H1 (cell line): ENCODE measurements around the gene LMOD2. TPM values are rescaled to one million over a fixed set of nuclear protein-coding genes. Genes with fewer than 3 reads are reported as not detected.

Experiments
- CTCF ChIA-PET: fragments of 300-600 bp; sonication (Branson Sonifier 250); formaldehyde crosslinking; loops from one replicate; lab custom pipeline; 2021; ENCODE audit not compliant: partially characterized antibody; lab: Charles Lee
- POLR2A ChIA-PET: fragments of 300-600 bp; sonication (Branson Sonifier 250); formaldehyde crosslinking; loops from one replicate; lab custom pipeline; 2021; ENCODE audit warnings: inconsistent platforms; ENCODE audit not compliant: partially characterized antibody; lab: Charles Lee
- DNase-seq, 2 experiments: peaks; one replicate each; pipeline versions ENCODE4 v3.0.0 to v3.0.0-alpha.2; 2010 to 2022; ENCODE audit warnings: low spot score in 2 of 2, low read depth in 1 of 2, mixed read lengths in 1 of 2
- FAIRE-seq: peaks from 2 replicates; lab custom pipeline; 2011; peaks lifted over from hg19 to GRCh38; lab: Jason Lieb, UNC
- H2AFZ ChIP-seq: 2 replicates; pipeline ENCODE4 v1.8.1; 2012; ENCODE audit warnings: low read length, inconsistent platforms
- H2AK5ac ChIP-seq: 2 replicates; pipeline ENCODE4 v1.6.1; 2013; ENCODE audit warnings: low read depth, low read length
- H2BK120ac ChIP-seq: replicated peaks from 2 replicates; pipeline ENCODE3; 2013; ENCODE audit warnings: low read depth, low read length, inconsistent platforms
- H2BK12ac ChIP-seq: 2 replicates; pipeline ENCODE4 v1.6.1; 2013; ENCODE audit warnings: low read depth, low read length
- H2BK15ac ChIP-seq: 2 replicates; pipeline ENCODE4 v1.6.1; 2013; ENCODE audit warnings: low read length
- H2BK20ac ChIP-seq: 2 replicates; pipeline ENCODE4 v1.6.1; 2013; ENCODE audit warnings: low read length
- H2BK5ac ChIP-seq: 2 replicates; pipeline ENCODE4 v1.6.1; 2013; ENCODE audit warnings: low read depth, low read length
- H3K14ac ChIP-seq: 2 replicates; pipeline ENCODE4 v1.6.1; 2013; ENCODE audit warnings: inconsistent platforms; ENCODE audit not compliant: insufficient read length
- H3K18ac ChIP-seq: 2 replicates; pipeline ENCODE4 v1.6.1; 2013; ENCODE audit warnings: low read length; ENCODE audit errors: extremely low read depth
- H3K23ac ChIP-seq: 2 replicates; pipeline ENCODE4 v1.6.1; 2013; ENCODE audit warnings: inconsistent platforms; ENCODE audit not compliant: insufficient read length
- H3K23me2 ChIP-seq: 2 replicates; pipeline ENCODE4 v1.6.1; 2013; ENCODE audit warnings: low read depth, low read length
- H3K27ac ChIP-seq: 2 replicates; pipeline ENCODE4 v1.6.1; 2011; ENCODE audit warnings: low read depth, low read length, inconsistent platforms
- H3K27me3 ChIP-seq, 4 experiments: replicated peaks in 1 of 4; 1 replicate in 1 of 4; 2 replicates in 3 of 4; pipeline versions ENCODE4 v1.6.1 to v1.8.1; 2011 to 2013; ENCODE audit warnings: low read length in 3 of 4, mild to moderate bottlenecking in 3 of 4, inconsistent platforms in 2 of 4, mixed read lengths in 2 of 4, moderate library complexity in 1 of 4; ENCODE audit not compliant: control insufficient read depth in 3 of 4, insufficient read depth in 3 of 4; ENCODE audit errors: extremely low read depth in 1 of 4
- H3K36me3 ChIP-seq, 4 experiments: 2 replicates each; pipeline versions ENCODE4 v1.6.1 to v1.8.1; 2011 to 2013; ENCODE audit warnings: mild to moderate bottlenecking in 4 of 4, low read length in 3 of 4, moderate library complexity in 2 of 4, control low read depth in 1 of 4, inconsistent platforms in 1 of 4; ENCODE audit not compliant: insufficient read depth in 4 of 4, control insufficient read depth in 2 of 4
- H3K4ac ChIP-seq: replicated peaks from 2 replicates; pipeline ENCODE3; 2013; ENCODE audit warnings: low read length, low read depth, mixed read lengths, inconsistent platforms; ENCODE audit not compliant: insufficient read length
- H3K4me1 ChIP-seq, 4 experiments: replicated peaks in 1 of 4; 1 replicate in 1 of 4; 2 replicates in 3 of 4; pipeline versions ENCODE4 v1.6.1 to v1.8.1; 2011 to 2013; ENCODE audit warnings: low read length in 3 of 4, inconsistent platforms in 2 of 4, mixed read lengths in 1 of 4; ENCODE audit not compliant: insufficient read depth in 4 of 4, control insufficient read depth in 3 of 4
- H3K4me2 ChIP-seq, 2 experiments: 2 replicates each; pipeline versions ENCODE4 v1.6.1 to v1.8.1; 2011 to 2013; ENCODE audit warnings: low read depth in 2 of 2, low read length in 2 of 2, control low read depth in 1 of 2, inconsistent platforms in 1 of 2, mild to moderate bottlenecking in 1 of 2; ENCODE audit not compliant: insufficient read depth in 1 of 2
- H3K4me3 ChIP-seq, 4 experiments: fragments of 200-600, 300-600 bp in 1 of 4; sonication (generic), shearing (Covaris generic), sonication (Bioruptor Twin) in 1 of 4; 2 replicates each; pipeline versions ENCODE4 v1.5.1 to v1.8.1; 2011 to 2016; ENCODE audit warnings: low read length in 4 of 4, low read depth in 3 of 4, control low read depth in 2 of 4, inconsistent platforms in 2 of 4, mild to moderate bottlenecking in 2 of 4, mixed read lengths in 1 of 4, moderate library complexity in 1 of 4; ENCODE audit not compliant: insufficient read depth in 2 of 4; ENCODE audit errors: extremely low read depth in 1 of 4
- H3K56ac ChIP-seq: replicated peaks from 2 replicates; pipeline ENCODE3; 2013; ENCODE audit warnings: low read depth, mild to moderate bottlenecking, mixed read lengths, low read length, inconsistent platforms; ENCODE audit not compliant: insufficient read length
- H3K79me1 ChIP-seq: 2 replicates; pipeline ENCODE4 v1.6.1; 2013; ENCODE audit warnings: low read depth, low read length, control low read depth
- H3K79me2 ChIP-seq, 2 experiments: 2 replicates each; pipeline versions ENCODE4 v1.6.1 to v1.8.1; 2012 to 2013; ENCODE audit warnings: low read length in 2 of 2, mild to moderate bottlenecking in 2 of 2, inconsistent platforms in 1 of 2; ENCODE audit not compliant: insufficient read depth in 2 of 2, control insufficient read depth in 1 of 2
- H3K9ac ChIP-seq, 4 experiments: replicated peaks in 1 of 4; 1 replicate in 1 of 4; 2 replicates in 3 of 4; pipeline versions ENCODE4 v1.6.1 to v1.8.1; 2011 to 2013; ENCODE audit warnings: low read depth in 3 of 4, low read length in 3 of 4, control low read depth in 2 of 4, mild to moderate bottlenecking in 2 of 4, moderate library complexity in 2 of 4, inconsistent platforms in 1 of 4; ENCODE audit errors: extremely low read depth in 1 of 4
- H3K9me3 ChIP-seq, 2 experiments: 2 replicates each; pipeline versions ENCODE4 v1.6.1 to v1.8.1; 2012 to 2013; ENCODE audit warnings: mild to moderate bottlenecking in 2 of 2, moderate library complexity in 2 of 2, control low read depth in 1 of 2, inconsistent platforms in 1 of 2, low read depth in 1 of 2, low read length in 1 of 2, mixed read lengths in 1 of 2; ENCODE audit not compliant: insufficient read depth in 2 of 2
- H4K20me1 ChIP-seq, 2 experiments: replicated peaks in 1 of 2; 2 replicates each; pipeline versions ENCODE3 to v1.8.1; 2011 to 2013; ENCODE audit warnings: inconsistent platforms in 2 of 2, low read length in 2 of 2, mild to moderate bottlenecking in 1 of 2; ENCODE audit not compliant: insufficient read depth in 2 of 2, control insufficient read depth in 1 of 2
- H4K5ac ChIP-seq: 2 replicates; pipeline ENCODE4 v1.6.1; 2013; ENCODE audit warnings: low read length, low read depth, mixed read lengths, inconsistent platforms; ENCODE audit not compliant: insufficient read length
- H4K8ac ChIP-seq: 2 replicates; pipeline ENCODE4 v1.8.0; 2013; ENCODE audit warnings: mild to moderate bottlenecking, moderate library complexity, low read length, inconsistent platforms; ENCODE audit not compliant: insufficient read depth; ENCODE audit errors: extremely low read depth
- H4K91ac ChIP-seq: replicated peaks from 2 replicates; pipeline ENCODE3; 2013; ENCODE audit warnings: low read length, mixed read lengths, inconsistent platforms; ENCODE audit not compliant: insufficient read length
- ATF3 ChIP-seq: IDR thresholded peaks from 2 replicates; pipeline ENCODE4 v1.6.1; 2011; ENCODE audit warnings: low read depth, mild to moderate bottlenecking, low read length; ENCODE audit not compliant: insufficient read depth
- CEBPB ChIP-seq: IDR thresholded peaks from 2 replicates; pipeline ENCODE4 v1.6.1; 2012; ENCODE audit warnings: low read depth, low read length
- EGR1 ChIP-seq: IDR thresholded peaks from 2 replicates; pipeline ENCODE4 v1.6.1; 2011; ENCODE audit warnings: low read depth, low read length, borderline replicate concordance
- KDM5A ChIP-seq: fragments of 200-600 bp; IDR thresholded peaks from 2 replicates; pipeline ENCODE4 v1.7.1; 2012; ENCODE audit warnings: mild to moderate bottlenecking, low read length, inconsistent platforms, mixed read lengths
- MAX ChIP-seq: IDR thresholded peaks from 2 replicates; pipeline ENCODE4 v1.6.1; 2012; ENCODE audit warnings: inconsistent platforms
- NRF1 ChIP-seq: IDR thresholded peaks from 2 replicates; pipeline ENCODE4 v1.6.1; 2011; ENCODE audit warnings: mild to moderate bottlenecking, low read depth, low read length, improper control_type of control experiment
- POLR2A ChIP-seq, 2 experiments: IDR thresholded peaks; 1 replicate in 1 of 2; 2 replicates in 1 of 2; pipeline ENCODE4 v1.6.1; 2011; ENCODE audit warnings: low read depth in 2 of 2, low read length in 2 of 2, mild to moderate bottlenecking in 2 of 2; ENCODE audit errors: control extremely low read depth in 1 of 2
- POU5F1 ChIP-seq: IDR thresholded peaks from 2 replicates; pipeline ENCODE4 v1.6.1; 2011; ENCODE audit warnings: low read depth, mild to moderate bottlenecking, low read length, moderate library complexity
- RXRA ChIP-seq: IDR thresholded peaks from 2 replicates; pipeline ENCODE4 v1.6.1; 2011; ENCODE audit warnings: low read depth, mild to moderate bottlenecking, low read length, moderate library complexity; ENCODE audit not compliant: insufficient read depth
- SIN3A ChIP-seq, 2 experiments: IDR thresholded peaks in 1 of 2; conservative IDR thresholded peaks in 1 of 2; 2 replicates each; pipeline ENCODE4 v1.6.1; 2011 to 2012; ENCODE audit warnings: low read length in 2 of 2, improper control_type of control experiment in 1 of 2, low read depth in 1 of 2, mild to moderate bottlenecking in 1 of 2
- TEAD4 ChIP-seq: IDR thresholded peaks from 2 replicates; pipeline ENCODE4 v1.6.1; 2012; ENCODE audit warnings: low read depth, low read length, inconsistent platforms, mixed read lengths
- USF2 ChIP-seq: IDR thresholded peaks from 2 replicates; pipeline ENCODE4 v1.6.1; 2011; ENCODE audit warnings: low read length, improper control_type of control experiment
- WGBS, 2 experiments: shearing (Covaris generic) in 1 of 2; methylation state at CpG; one replicate each; pipeline versions ENCODE4 v1.1.6 to v1.1.7; 2013 to 2015; ENCODE audit warnings: low lambda C conversion rate in 2 of 2, mixed read lengths in 2 of 2, inconsistent platforms in 1 of 2, low coverage in 1 of 2, missing lambda C conversion rate in 1 of 2; ENCODE audit not compliant: insufficient replicate concordance in 2 of 2, insufficient coverage in 1 of 2, insufficient read length in 1 of 2; ENCODE audit errors: extremely low coverage in 1 of 2, missing lambda C conversion rate in 1 of 2; 5-methylcytosine and 5-hydroxymethylcytosine counted together
- polyA plus RNA-seq, 7 experiments: library from polyadenylated mRNA; depleted of rRNA in 3 of 7; stranded (reverse) in 5 of 7; unstranded in 2 of 7; fragments of >200 nt in 5 of 7; fragments of 200-250 nt in 2 of 7; gene quantifications; 1 replicate in 5 of 7; 2 replicates in 1 of 7; 4 replicates in 1 of 7; pipeline versions ENCODE4 v1.2.1 to v1.2.3, GENCODE V29; 2011 to 2013; ENCODE audit warnings: missing spikeins in 2 of 7, mixed read lengths in 2 of 7
- total RNA-seq: library from RNA; stranded (reverse); fragmentation: NEBNext Ultra II Directional; extraction: Animal tissue kit (Norgen Biotek cat#: 25700); gene quantifications from 2 replicates; pipeline ENCODE4 v1.2.1, GENCODE V29; 2021

LMOD2 gene
- total and polyA plus RNA-seq, 2 of the 8 experiments (the other 6 are each of a cell fraction or from before 2014, with no cell fraction given): 0.03 to 0.22 TPM

- no peak overlapping the region for H3K56ac ChIP-seq
- no peak overlapping the region for H3K9ac ChIP-seq
- no peak overlapping the region for H3K18ac ChIP-seq
- no peak overlapping the region for H2BK20ac ChIP-seq
- H3K36me3 ChIP-seq: no peaks in the 10 kb centered on the region
- no peak overlapping the region for H3K23ac ChIP-seq
- no peak overlapping the region for H2BK120ac ChIP-seq
- H3K27ac ChIP-seq: no peak overlapping the region
- H3K9me3 ChIP-seq: no peaks in the 10 kb centered on the region
- ChIA-PET POLR2A (no interaction called here), CTCF (interaction anchor here (0.6 kb wide), 1 partner anchor 231 kb away, joined by 3 read pairs; no protein-coding TSS in a partner anchor)
- H2BK5ac ChIP-seq: no peak overlapping the region
- no peak overlapping the region for H2BK15ac ChIP-seq
- 88% methylated on average over 2 of the region's 2 CpGs; no CpG with 5 or more reads in 1 of the 2 experiments for WGBS, 2 experiments
- H4K91ac ChIP-seq: no peak overlapping the region
- no peak overlapping the region for H3K4me2 ChIP-seq
- no peak overlapping the region for H2AFZ ChIP-seq
- H2BK12ac ChIP-seq: no peak overlapping the region
- no peak overlapping the region for H3K4me3 ChIP-seq
- H3K23me2 ChIP-seq: 0 out of 2 replicates have a peak, but pooled peaks cover 1% of the 10 kb centered on the region
- FAIRE-seq: no peak
- H3K79me2 ChIP-seq: no peaks in the 10 kb centered on the region
- no peak overlapping the region for H3K4ac ChIP-seq
- H3K27me3 ChIP-seq: no peaks in the 10 kb centered on the region
- no peak overlapping the region for H4K8ac ChIP-seq
- H4K20me1 ChIP-seq: no peaks in the 10 kb centered on the region
- no peak overlapping the region for H2AK5ac ChIP-seq
- DNase-seq: no peak
- H3K79me1 ChIP-seq: no peaks in the 10 kb centered on the region
- H3K14ac ChIP-seq: no peak overlapping the region
- H3K4me1 ChIP-seq: peaks cover 3 to 7% (median 6%) of the 10 kb centered on the region in 4 experiments; a peak in 6 of 7 replicates
- no peak overlapping the region for H4K5ac ChIP-seq
- TF ChIP-seq SIN3A (conservative IDR thresholded peaks at IDR 0.05 in 1 of 2, IDR thresholded peaks at IDR 0.05 in 1 of 2; ENCODE audit: low read depth in 1 of 2, low read length in 2 of 2) (no peak), MAX (no peak), USF2 (no peak), KDM5A (no peak), EGR1 (no peak), RXRA (no peak), POU5F1 (no peak), POLR2A (IDR thresholded peaks at IDR 0.05; ENCODE audit: control extremely low read depth in 1 of 2, low read depth in 2 of 2, low read length in 2 of 2) (no peak), CEBPB (no peak), TEAD4 (no peak), ATF3 (no peak), NRF1 (no peak)
Observed at GRCh38 chr7:123639631-123640030, 16.0 kb upstream of the LMOD2 start.
